Activated T-helper 1 cell treated with anti-CD3 and anti-CD28 coated beads, Interleukin-12 subunit alpha, Interleukin-12 subunit beta, Interleukin-2, Interleukin-4 antibody, amounts not matched to agents 30 ng/mL and 10 ng/mL and 1 ng/mL, durations not matched to agents 14 hours and 24 hours and 36 hours (primary cell): ENCODE results near the gene CHP1. TPM values are rescaled to one million over a fixed set of nuclear protein-coding genes. Genes with fewer than 3 reads are reported as not detected.
"Not testable (repeated sequence)": the region's sequence is repeated elsewhere in the genome, so short reads cannot be mapped to it uniquely, and the experiment has no call there.

Experiments used
- DNase-seq: peaks from one replicate; pipeline ENCODE4 v3.0.0; 2021; ENCODE audit warnings: low spot score
- H3K27ac Mint-ChIP-seq: one replicate; pipeline ENCODE4 v1.8.0; 2021; ENCODE audit warnings: mild to moderate bottlenecking, mixed read lengths
- H3K27me3 Mint-ChIP-seq: one replicate; pipeline ENCODE4 v1.8.0; 2022; ENCODE audit warnings: mild to moderate bottlenecking, moderate library complexity, mixed read lengths; ENCODE audit not compliant: insufficient read depth
- H3K36me3 Mint-ChIP-seq: one replicate; pipeline ENCODE4 v1.8.0; 2021; ENCODE audit warnings: low read depth, mixed read lengths
- H3K4me1 Mint-ChIP-seq: one replicate; pipeline ENCODE4 v1.8.0; 2021; ENCODE audit warnings: low read depth, mixed read lengths
- H3K4me3 Mint-ChIP-seq: one replicate; pipeline ENCODE4 v1.8.0; 2021; ENCODE audit warnings: mild to moderate bottlenecking, moderate library complexity, mixed read lengths
- H3K9me3 Mint-ChIP-seq: one replicate; pipeline ENCODE4 v1.8.0; 2021; ENCODE audit warnings: mixed read lengths
- intact Hi-C: fragments of 100-400 bp; cut with micrococcal nuclease; formaldehyde crosslinking; loops from one replicate; pipeline ENCODE4 v1.15.1; 2024
- total RNA-seq: library from RNA; stranded (reverse); gene quantifications from 2 replicates; pipeline ENCODE4 v1.2.3, GENCODE V29; 2022

CHP1 gene
- total RNA-seq, 1 donor from 2014 or later = 55.2 TPM

DNA sequence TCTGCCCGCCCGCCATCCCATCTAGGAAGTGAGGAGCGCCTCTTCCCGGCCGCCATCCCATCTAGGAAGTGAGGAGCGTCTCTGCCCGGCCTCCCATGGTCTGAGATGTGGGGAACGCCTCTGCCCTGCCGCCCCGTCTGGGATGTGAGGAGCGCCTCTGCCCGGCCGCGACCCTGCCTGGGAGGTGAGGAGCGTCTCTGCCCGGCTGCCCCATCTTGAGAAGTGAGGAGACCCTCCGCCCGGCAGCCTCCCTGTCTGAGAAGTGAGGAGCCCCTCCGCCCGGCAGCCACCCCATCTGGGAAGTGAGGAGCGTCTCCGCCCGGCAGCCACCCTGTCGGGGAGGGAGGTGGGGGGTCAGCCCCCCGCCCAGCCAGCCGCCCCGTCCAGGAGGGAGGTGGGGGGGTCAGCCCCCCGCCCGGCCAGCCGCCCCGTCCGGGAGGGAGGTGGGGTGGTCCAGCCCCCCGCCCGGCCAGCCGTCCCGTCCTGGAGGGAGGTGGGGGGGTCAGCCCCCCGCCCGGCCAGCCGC is 89.8 kb downstream of the CHP1 start:
- peaks cover 23% of the 10 kb centered on the region for H3K36me3 Mint-ChIP-seq
- intact Hi-C loops, H3K27ac Mint-ChIP-seq, H3K9me3 Mint-ChIP-seq, H3K4me3 Mint-ChIP-seq, DNase-seq, H3K27me3 Mint-ChIP-seq: not testable (repeated sequence)
- peaks cover 10% of the 10 kb centered on the region for H3K4me1 Mint-ChIP-seq

GRCh38 chr15:41323611-41324010 is 92.5 kb downstream of the CHP1 start:
- H3K4me3 Mint-ChIP-seq = no peak overlapping the region
- no peaks in the 10 kb centered on the region for H3K9me3 Mint-ChIP-seq
- H3K27ac Mint-ChIP-seq = peak overlapping the region; percentile 71
- peaks cover 23% of the 10 kb centered on the region for H3K36me3 Mint-ChIP-seq
- intact Hi-C loops = loop anchor here (1.0 kb wide), 1 partner anchor 9 kb away; the partner anchor contains the start of genes NUSAP1 and OIP5
- H3K27me3 Mint-ChIP-seq = no peaks in the 10 kb centered on the region
- H3K4me1 Mint-ChIP-seq = peaks cover 15% of the 10 kb centered on the region
- DNase-seq = no peak

DNA sequence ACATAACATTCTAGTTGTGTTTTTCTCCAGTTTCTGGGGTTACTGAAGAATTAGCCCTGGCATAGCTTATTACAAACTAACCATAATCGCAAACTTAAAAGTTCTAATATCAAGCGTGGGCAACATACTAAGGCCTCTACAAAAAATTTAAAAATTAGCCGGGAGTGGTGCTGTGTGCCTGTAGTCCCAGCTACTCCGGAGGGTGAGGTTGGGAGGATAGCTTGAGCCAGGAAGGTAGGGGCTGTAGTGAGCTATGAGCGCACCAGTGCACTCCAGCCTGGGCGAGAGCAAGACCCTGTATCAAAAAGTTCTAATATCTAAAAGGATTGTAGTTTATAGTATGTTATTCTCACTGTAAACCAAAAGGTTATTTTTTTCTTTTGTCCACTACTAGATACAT is 100.2 kb downstream of the CHP1 start:
- DNase-seq = no peak
- Mint-ChIP-seq H3K27ac (peak overlapping the region; percentile 95), H3K27me3 (no peaks in the 10 kb centered on the region), H3K4me1 (peaks cover 29% of the 10 kb centered on the region), H3K4me3 (peak overlapping the region; percentile 94), H3K36me3 (peaks cover 15% of the 10 kb centered on the region), H3K9me3 (no peaks in the 10 kb centered on the region)
- intact Hi-C loops = loop anchor here (5.0 kb wide), 3 partner anchors 161 to 739 kb away; partner anchors contain the start of genes ITPKA, KNL1 and MAPKBP1

Other genes with a start within 250 kb of the CHP1 start
- 39.2 and 39.6 TPM in 2 replicates for gene INO80, start 115.0 kb upstream of the CHP1 start, total RNA-seq
- gene EXD1, start 511 bp upstream of the CHP1 start, total RNA-seq = not detected in 2 replicates
- gene OIP5, start 101.3 kb downstream of the CHP1 start, total RNA-seq = 15.6 and 17.6 TPM in 2 replicates
- 112 and 117 TPM in 2 replicates for gene NUSAP1, start 101.6 kb downstream of the CHP1 start, total RNA-seq
- 26.7 and 28.0 TPM in 2 replicates for gene NDUFAF1, start 171.2 kb downstream of the CHP1 start, total RNA-seq
- 41.0 and 44.7 TPM in 2 replicates for gene RTF1, start 185.8 kb downstream of the CHP1 start, total RNA-seq